GM18505 (cell line): ENCODE data around the gene SMG1.
"Not testable (repeated sequence)": the region's sequence is repeated elsewhere in the genome, so short reads cannot be mapped to it uniquely, and the experiment has no call there.

Experiments used
- ATAC-seq: cut with Tn5 transposase; IDR thresholded peaks from one replicate; pipeline ENCODE4 v1.9.1; 2021; ENCODE audit not compliant: unreplicated experiment
- POLR2A ChIP-seq: IDR thresholded peaks from 4 replicates; pipeline ENCODE4 v1.6.1; 2011; ENCODE audit warnings: borderline replicate concordance; ENCODE audit not compliant: insufficient read depth, insufficient read length; ENCODE audit errors: extremely low read depth

Gene SMG1

DNA sequence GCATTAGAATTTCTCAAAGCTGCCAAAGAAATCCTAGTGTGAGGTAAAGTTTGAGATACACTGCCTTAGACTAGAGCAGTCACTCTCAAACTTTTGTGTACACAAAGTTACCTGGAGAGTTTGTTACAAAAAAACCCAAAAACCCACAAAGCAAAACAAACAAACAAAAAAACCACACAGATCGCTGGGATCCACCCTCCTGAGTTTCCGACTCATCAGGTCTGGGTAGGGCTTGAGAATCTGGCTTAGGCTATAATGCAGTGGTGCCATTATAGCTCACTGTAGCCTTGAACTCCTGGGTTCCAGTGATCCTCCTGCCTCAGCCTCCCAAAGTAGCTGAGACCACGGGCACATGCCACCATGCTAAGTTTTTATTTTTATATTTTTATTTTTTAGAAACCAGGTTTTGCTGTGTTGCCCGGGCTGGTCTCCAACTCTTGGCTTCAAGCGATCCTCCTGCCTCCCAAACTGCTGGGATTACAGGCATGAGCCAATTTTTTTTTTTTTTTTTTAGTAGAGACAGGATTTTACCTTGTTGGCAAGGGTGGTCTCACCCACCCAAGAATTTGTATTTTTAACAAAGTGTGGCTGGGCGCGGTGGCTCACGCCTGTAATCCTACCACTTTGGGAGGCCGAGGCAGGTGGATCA lies 22.3 kb upstream of the SMG1 start:
- no peak for ATAC-seq
- TF ChIP-seq POLR2A: no peak

DNA sequence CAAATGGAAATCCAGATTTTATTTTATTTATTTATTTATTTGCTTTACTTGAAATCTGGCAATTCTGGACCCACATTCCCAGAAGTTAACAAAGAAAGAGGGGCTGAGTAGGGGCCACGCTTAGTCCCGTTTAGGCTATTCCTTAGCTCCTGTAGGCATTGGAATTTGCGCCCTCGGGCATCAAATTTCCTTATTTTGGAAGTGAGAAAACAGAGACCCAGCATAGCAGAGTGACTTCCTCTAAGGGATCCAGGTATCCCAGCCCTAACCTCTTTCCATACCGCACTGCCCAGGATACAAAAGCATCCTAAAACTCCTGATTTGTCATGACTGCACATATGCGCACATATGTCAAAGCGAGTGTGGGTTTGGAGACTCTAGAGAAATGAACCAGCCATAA lies 19.0 kb upstream of the SMG1 start:
- no peak for TF ChIP-seq POLR2A
- ATAC-seq: no peak

DNA sequence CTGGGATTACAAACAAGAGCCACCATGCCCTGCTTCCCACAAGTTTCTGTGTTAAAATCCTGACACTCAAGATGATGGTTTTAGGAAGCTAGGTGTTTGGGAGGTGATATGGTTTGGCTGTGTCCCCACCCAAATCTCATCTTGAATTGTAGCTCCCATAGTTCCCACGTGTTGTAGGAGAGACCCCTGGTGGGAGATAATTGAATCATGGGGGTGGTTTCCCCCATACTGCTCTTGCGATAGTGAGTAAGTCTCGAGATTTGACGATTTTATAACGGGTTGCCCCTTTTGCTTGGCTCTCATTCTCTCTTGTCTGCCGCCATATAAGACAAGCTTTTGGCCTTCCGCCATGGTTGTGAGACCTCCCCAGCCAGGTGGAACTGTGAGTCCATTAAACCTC lies 17.2 kb upstream of the SMG1 start:
- no peak for ATAC-seq
- no peak for TF ChIP-seq POLR2A

DNA sequence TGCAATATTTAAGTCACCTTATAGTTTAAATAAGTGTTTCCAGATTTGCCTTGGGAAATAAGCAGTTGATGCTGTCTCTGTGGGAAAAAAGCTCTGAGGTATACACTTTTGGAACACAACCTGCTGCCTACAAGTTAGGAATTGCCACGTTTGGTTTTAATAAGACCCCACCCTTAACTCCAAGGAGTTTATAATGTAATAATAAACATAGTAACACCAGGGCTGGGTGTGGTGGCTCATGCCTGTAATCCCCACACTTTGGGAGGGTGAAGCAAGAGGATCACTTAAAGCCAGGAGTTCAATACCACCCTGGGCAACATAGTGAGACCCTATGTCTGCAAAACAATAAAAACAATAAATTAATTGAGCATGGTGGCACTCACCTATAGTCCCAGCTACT lies 15.9 kb upstream of the SMG1 start:
- no peak for ATAC-seq
- no peak for TF ChIP-seq POLR2A

DNA sequence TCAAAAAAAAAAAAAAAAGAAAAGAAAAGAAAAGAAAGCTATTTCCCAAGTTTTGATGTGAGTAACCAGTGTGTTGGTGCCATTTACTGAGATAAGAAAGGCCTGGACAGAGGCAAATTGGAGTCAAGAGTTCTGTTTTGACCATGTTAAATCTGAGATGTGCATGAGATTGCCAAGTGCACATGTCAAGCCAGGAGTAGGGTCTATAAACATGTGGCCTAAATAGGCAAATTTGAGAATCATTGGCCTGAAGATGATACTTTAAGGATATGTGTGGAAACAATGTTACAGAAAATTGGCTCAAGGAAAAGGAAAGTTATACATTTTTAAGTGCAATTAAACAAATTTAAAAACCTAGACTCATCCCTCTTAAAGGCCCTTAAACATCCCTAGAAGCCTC lies 15.3 kb upstream of the SMG1 start:
- TF ChIP-seq POLR2A: no peak
- no peak for ATAC-seq

DNA sequence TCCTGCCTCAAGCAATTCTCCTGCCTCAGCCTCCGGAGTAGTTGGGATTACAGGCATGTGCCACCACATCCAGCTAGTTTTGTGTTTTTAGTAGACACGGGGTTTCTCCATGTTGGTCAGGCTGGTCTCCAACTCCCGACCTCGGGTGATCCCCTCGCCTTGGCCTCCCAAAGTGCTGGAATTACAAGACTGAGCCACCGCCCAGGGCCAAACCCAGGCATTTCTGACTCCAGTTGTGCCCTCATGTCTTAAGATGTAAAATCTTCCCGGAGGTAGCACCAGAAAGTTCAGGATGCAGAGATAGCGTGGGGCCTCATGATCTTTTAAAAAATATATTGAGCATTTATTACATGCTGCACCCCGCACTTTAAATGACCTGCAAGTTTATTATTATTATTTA lies 12.8 kb upstream of the SMG1 start:
- no peak for ATAC-seq
- TF ChIP-seq POLR2A: no peak

DNA sequence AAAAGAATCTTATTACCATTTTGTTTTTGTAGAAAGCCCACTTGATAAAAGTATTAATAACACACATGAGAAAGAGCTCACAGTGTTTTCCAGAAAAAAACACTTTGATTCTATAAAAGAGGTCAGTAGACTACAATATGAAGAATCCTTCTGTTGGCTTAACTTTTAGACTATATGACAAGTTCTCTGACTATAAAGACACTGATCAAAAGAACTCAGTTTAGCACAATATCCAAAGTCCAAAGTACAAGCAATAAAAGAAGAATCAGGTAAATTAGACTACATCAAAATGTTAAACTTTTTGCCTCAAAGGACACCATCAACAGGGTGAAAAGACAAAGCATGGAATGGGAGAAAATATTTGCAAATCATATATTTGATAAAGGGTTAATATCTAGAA lies 11.2 kb upstream of the SMG1 start:
- no peak for ATAC-seq
- TF ChIP-seq POLR2A: no peak

DNA sequence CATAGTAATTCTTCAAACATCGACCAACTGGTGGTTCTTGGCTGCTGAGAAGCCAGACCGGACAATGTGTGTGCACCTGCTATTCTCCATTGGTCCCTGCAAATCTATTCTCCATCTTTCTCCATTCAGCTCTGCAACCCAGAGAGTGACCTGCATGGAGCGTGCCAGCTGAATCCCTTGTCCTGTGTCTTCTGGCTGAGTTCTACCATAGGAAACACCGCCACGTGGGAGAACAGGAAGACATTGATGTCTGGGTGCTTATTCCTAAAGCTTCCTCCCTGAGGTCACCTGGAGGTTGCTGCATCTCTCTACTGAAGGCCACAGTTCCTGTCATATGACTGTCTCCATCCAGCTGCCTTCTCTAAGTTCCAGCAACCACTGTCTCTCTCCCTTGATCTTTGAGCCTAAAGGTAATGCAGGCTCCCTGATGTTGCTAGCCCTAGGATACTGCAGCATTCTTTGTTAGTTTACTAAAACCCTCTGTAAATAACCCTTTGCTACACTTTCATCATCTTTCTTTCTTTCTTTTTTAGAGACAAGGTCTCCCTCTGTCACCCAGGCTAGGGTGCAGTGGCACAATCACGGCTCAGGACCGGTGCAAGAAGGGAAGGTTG lies 10.6 kb upstream of the SMG1 start:
- no peak for ATAC-seq
- no peak for TF ChIP-seq POLR2A

DNA sequence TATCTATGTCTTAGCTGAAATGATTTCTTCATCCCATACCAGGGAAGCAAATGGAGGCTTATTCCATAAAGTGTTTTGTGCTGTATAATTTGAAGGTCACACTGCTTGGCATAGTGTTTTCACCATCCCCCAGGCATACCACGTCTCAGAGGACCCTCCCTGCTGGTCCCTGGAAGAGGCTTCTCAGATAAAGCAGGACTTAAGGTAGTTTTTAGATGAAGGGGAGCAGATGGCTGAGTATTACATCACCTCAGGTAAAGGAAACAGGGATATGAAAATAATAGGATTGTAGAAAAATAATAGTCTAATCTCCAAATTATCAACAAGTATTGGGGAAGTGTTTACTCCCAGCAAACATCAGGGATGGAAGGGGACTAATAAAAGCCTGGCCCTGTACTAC lies 7.3 kb upstream of the SMG1 start:
- ATAC-seq: no peak
- no peak for TF ChIP-seq POLR2A

DNA sequence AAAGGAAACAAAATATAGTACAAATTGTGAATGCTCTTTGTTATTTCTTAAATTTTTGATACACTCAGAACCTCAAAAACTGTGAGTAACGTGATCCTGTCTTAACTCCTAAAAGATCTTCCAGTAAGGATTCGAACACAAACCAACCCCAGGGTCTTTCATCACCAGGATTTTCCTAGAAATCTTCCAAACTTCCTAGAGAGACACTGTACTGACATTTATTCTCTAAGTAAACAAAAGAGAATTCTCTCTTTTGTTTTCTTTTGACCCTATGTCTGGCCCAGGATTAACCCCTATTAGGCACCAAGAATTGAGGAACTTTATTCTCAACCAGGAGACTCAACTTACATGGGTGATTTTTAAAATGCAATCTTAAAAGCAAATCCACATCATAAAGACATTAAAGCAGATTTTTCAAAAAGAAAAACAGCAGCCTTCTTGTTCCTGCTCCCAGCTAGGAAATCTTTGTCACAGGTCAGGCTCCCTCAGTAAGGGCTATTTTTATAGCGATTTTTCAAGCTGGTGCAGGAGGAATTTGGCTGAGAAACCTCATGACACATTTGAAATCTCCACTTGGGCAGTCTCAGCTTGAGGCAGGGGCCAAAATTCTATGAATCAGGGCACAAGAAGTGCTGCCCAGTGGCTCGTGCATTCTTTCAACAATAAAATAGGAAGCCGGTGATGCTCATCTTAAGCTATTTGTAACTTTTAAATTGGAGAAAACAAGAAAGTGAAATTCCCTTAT lies 6.2 kb upstream of the SMG1 start:
- no peak for ATAC-seq
- TF ChIP-seq POLR2A: no peak

DNA sequence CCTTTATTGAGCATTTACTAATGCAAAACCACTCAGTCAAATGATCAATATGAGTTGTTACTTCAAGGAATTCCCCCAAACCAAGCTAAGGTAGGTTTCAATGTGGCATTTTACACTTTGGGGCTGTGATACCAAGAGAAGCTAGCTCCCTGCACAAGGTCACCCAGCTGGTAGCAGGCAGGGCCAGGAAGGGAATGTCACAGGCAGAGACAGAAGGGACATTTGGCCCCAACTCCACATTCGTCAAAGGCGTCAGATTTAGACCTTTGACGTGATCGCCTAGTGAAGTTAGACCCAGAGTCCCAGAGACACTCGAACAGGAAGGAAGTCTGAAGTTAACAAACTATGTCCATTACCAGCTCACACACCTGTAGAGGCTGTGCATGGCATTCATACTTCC lies 5.5 kb upstream of the SMG1 start:
- no peak for ATAC-seq
- TF ChIP-seq POLR2A: no peak

DNA sequence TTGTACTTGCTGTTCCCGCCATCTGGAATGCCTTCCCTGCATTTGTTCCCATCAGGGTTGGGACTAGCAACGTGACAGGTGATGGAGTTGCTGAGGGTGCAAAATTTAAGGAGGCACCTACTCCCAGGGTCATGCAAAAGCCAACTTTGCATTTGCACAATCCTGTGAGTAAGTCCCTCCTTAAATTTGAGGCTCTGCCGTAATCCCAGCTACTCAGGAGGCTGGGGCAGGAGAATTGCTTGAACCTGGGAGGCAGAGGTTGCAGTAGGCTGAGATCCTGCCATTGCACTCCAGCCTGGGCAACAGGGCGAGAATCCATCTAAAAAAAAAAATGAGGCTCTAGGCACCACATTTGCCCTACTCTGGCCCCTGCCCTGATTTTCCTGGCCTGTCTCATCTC lies 3.9 kb upstream of the SMG1 start:
- ATAC-seq: not testable (repeated sequence)

DNA sequence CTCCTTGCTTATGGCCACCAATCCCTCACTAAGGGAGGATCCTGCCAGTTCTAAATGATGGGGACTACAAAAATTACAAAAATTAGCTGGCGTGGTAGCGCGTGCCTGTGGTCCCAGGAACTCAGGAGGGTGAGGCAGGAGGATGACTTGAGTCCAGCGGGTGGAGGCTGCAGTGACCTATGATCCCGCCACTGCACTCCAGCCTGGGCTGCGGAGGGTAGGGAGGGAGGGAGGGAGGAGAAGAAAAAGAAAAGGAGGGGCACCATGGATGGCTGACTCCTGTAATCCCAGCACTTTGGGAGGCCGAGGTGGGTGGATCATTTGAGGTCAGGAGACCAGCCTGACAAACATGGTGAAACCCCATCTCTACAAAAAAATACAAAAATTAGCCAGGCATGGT lies 1.9 kb upstream of the SMG1 start:
- ATAC-seq: not testable (repeated sequence)

DNA sequence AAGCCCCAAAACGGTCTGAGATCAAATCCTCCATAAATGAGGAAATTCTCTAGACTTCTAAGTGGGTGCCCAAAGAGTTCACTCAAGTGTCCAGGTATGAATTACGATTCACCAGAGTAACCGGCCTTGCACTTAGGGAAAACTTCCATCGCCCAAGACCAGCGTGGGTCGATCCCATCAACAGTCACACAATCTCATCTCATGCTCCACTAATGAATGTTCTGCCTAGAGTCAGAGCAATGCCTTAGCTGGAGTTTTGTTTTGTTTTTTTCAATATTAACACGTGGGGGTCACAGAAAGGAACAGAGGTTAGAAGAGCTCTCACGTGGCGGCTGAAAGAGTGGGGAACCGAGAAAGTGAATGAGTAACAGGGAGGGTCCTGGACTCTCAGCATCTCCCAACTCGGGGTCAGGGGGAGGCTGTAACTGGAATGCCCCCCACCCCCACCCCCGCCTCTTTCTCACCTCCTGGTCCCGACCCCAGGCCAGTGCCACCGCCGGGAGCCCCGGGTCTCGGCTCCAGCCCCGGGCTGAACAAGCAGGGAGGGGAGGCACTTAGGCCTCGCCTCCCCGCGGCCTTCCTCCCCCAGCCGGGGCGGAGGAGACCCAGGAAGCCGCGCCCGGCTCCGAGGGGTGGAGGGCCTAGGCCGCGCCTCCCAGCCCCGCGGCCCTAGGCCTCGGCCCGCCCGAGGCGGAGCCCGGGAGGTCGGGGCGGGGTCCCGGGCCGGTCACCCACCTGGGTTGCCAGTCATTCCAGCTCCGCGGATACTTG lies 808 bp downstream of the SMG1 start:
- ATAC-seq: peak; percentile 50

DNA sequence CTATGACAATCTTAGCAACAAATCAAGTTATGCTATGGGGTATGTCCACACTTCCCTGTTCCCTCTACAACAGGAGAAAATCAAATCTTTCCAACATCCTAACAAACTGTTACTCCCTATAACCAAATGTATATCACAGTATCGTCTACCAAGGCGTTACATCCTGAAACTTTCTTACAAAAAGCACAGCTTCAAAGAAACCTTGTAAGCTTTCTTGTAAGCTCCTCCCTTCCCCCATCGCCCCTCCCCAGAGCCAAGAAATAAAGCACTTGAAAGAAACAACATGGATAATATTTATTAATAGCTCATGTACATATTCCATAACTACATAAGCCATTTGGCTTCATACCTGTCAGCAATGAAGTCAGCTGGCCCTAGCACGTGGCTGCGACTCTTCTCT lies 2.3 kb downstream of the SMG1 start:
- ATAC-seq: not testable (repeated sequence)

DNA sequence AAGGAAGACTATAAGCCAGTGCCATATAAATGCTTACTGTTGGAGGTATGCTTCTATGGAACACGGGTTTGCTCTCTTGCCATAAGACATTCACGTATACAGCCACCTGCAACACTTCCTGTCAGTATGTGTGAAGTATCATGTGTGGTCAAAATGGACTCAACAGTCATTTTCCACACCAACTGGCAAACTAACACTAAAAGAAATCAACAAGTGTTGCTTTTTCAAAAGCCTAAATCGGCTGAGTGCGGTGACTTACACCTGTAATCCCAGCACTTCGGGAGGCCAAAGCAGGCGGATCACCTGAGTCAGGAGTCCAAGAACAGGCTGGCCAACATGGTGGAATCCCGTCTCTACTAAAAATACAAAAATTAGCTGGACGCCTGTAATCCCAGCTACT lies 3.1 kb downstream of the SMG1 start:
- ATAC-seq: not testable (repeated sequence)

DNA sequence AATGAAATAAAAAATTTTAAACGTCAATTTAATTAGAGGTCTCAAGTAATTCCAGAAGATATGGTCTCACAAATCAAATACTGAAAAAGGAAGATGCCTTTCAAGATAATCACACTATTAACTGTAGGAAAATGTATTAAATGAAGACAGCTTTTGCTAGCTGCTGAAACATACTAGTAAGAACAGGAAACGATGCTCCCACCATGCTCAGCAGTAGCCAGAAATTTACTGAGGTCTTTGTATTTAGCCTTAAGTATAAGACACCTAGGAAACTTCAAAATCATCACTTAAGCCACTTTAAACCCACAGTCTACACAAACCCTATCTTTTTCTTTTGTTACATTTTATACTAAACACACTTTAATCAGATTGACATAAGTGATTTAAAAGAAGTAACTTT lies 16.6 kb downstream of the SMG1 start:
- ATAC-seq: not testable (repeated sequence)

DNA sequence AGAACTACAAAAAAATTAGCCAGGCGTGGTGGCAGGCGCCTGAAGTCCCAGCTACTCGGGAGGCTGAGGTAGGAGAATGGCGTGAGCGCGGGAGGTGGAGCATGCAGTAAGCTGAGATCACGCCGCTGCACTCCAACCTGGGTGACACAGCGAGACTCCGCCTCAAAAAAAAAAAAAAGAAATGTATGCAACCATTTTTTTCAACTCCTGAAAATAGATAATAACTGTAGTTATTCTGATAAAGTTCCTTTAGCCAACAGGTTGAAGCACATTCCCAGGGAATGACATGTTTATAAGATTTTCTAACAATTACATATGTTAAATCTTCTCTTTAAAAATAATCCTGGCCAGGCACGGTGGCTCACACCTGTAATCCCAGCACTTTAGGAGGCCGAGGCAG lies 17.5 kb downstream of the SMG1 start:
- ATAC-seq: not testable (repeated sequence)

DNA sequence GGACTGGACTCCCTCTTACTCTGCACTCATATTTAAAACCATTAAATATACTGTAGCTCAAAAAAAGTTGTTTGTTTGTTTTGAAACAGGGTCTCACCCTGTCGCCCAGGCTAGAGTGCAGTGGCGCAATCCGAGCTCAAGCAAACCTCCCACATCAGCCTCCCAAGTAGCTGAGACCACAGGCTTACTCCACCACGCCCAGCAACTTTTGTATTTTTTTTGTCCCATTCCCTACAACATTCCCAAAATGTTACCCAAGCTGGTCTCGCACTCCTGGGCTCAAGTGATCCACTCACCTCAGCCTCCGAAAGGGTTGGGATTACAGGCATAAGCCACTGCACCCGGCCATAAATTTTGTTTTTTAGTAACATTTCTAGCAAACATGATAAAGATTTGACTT lies 23.4 kb downstream of the SMG1 start:
- ATAC-seq: not testable (repeated sequence)
